GM12878 (cell line): ENCODE data around the gene ACADL. TPM values are rescaled to one million over a fixed set of nuclear protein-coding genes. Genes with fewer than 3 reads are reported as not detected.

ENCODE experiments used
- ATAC-seq: fragments of 200-7000 bp; cut with Tn5 transposase; 3 replicates; pipeline ENCODE4 v1.9.1; 2020; ENCODE audit warnings: mild to moderate bottlenecking, moderate library complexity
- BruUV-seq: library from RNA; stranded (reverse); fragments of 400-500 nt; replicated peaks from 2 replicates; lab custom pipeline; 2021; lab: Mats Ljungman, UMichigan
- CTCF ChIA-PET: fragments of 300-600 bp; sonication (Branson Sonifier 250); formaldehyde crosslinking; extraction: SDS; loops from one replicate; lab custom pipeline; 2021; ENCODE audit warnings: inconsistent platforms; lab: Yijun Ruan, JAX
- POLR2A ChIA-PET: fragments of 350-600 bp; formaldehyde crosslinking; extraction: SDS; loops from one replicate; lab custom pipeline; 2021; ENCODE audit warnings: inconsistent platforms; lab: Charles Lee
- RAD21 ChIA-PET: fragments of 300-600 bp; sonication (Branson Sonifier 250); formaldehyde crosslinking; loops from one replicate; lab custom pipeline; 2023; ENCODE audit warnings: antibody characterized with exemption; ENCODE audit not compliant: unreplicated experiment; lab: Charles Lee
- SMC1A ChIA-PET: fragments of 300-600 bp; sonication (Branson Sonifier 250); formaldehyde crosslinking; loops from one replicate; lab custom pipeline; 2023; ENCODE audit not compliant: unreplicated experiment, uncharacterized antibody; lab: Charles Lee
- DNase-seq: peaks from one replicate; pipeline ENCODE4 v3.0.0-alpha.2; 2011; ENCODE audit warnings: low read depth, low spot score
- FAIRE-seq: peaks from 3 replicates; lab custom pipeline; 2011; peaks lifted over from hg19 to GRCh38; lab: Jason Lieb, UNC
- H2AFZ ChIP-seq: 2 replicates; pipeline ENCODE4 v1.6.0; 2011; ENCODE audit warnings: low read depth, low read length, control low read depth; ENCODE audit not compliant: control insufficient read depth
- H3K27ac ChIP-seq: 2 replicates; pipeline ENCODE4 v1.5.1; 2011; ENCODE audit warnings: control low read depth; ENCODE audit not compliant: control insufficient read depth, insufficient read depth
- H3K27me3 ChIP-seq, 2 experiments: replicated peaks in 1 of 2; 2 replicates each; pipeline versions ENCODE4 v1.6.0 to v1.6.1; 2011; ENCODE audit warnings: low read length in 1 of 2; ENCODE audit not compliant: control insufficient read depth in 2 of 2, insufficient read depth in 2 of 2
- H3K36me3 ChIP-seq, 2 experiments: 2 replicates each; pipeline ENCODE4 v1.5.1; 2011; ENCODE audit warnings: low read length in 1 of 2; ENCODE audit not compliant: control insufficient read depth in 2 of 2, insufficient read depth in 2 of 2
- H3K4me1 ChIP-seq: 2 replicates; pipeline ENCODE4 v1.6.1; 2011; ENCODE audit warnings: mild to moderate bottlenecking, low read length, moderate library complexity, mixed read lengths; ENCODE audit not compliant: control insufficient read depth, insufficient read depth
- H3K4me2 ChIP-seq: 2 replicates; pipeline ENCODE4 v1.6.0; 2011; ENCODE audit warnings: control low read depth; ENCODE audit not compliant: control insufficient read depth, insufficient read depth
- H3K4me3 ChIP-seq: fragments of 200-600 bp; sonication (generic); 2 replicates; pipeline ENCODE4 v1.5.1; 2016
- H3K79me2 ChIP-seq: 2 replicates; pipeline ENCODE4 v1.6.0; 2011; ENCODE audit warnings: low read length; ENCODE audit not compliant: control insufficient read depth, insufficient read depth
- H3K9ac ChIP-seq: 2 replicates; pipeline ENCODE4 v1.8.0; 2011; ENCODE audit warnings: low read length, control low read depth, mixed read lengths; ENCODE audit not compliant: control insufficient read depth, insufficient read depth
- H3K9me3 ChIP-seq: replicated peaks from 3 replicates; pipeline ENCODE4 v1.5.1; 2011; ENCODE audit warnings: mild to moderate bottlenecking, low read length; ENCODE audit not compliant: control insufficient read depth, insufficient read depth
- H4K20me1 ChIP-seq: 2 replicates; pipeline ENCODE4 v1.6.0; 2011; ENCODE audit not compliant: control insufficient read depth, insufficient read depth
- CBX3 ChIP-seq: fragments of 200-600 bp; sonication (generic); IDR thresholded peaks from 2 replicates; pipeline ENCODE4 v1.6.1; 2016; ENCODE audit warnings: low read depth, borderline replicate concordance
- CHD4 ChIP-seq: fragments of 200-600 bp; sonication (generic); IDR thresholded peaks from 2 replicates; pipeline ENCODE4 v1.6.1; 2016; ENCODE audit warnings: mild to moderate bottlenecking
- E2F4 ChIP-seq: IDR thresholded peaks from 2 replicates; pipeline ENCODE4 v1.6.1; 2012; ENCODE audit warnings: low read depth, low read length, improper control_type of control experiment
- IRF5 ChIP-seq: fragments of 450-650 bp; IDR thresholded peaks from 2 replicates; pipeline ENCODE4 v1.6.1; 2017; ENCODE audit warnings: borderline replicate concordance
- JUNB ChIP-seq: IDR thresholded peaks from 2 replicates; pipeline ENCODE4 v1.6.1; 2016; ENCODE audit warnings: antibody characterized with exemption, mild to moderate bottlenecking
- JUND ChIP-seq: IDR thresholded peaks from 2 replicates; pipeline ENCODE4 v1.6.1; 2012; ENCODE audit warnings: low read depth, mild to moderate bottlenecking, low read length, improper control_type of control experiment, moderate library complexity
- RB1 ChIP-seq: fragments of 450-650 bp; formaldehyde crosslinking; IDR thresholded peaks from 2 replicates; pipeline ENCODE4 v1.6.1; 2017; ENCODE audit warnings: mild to moderate bottlenecking, borderline replicate concordance
- RELA ChIP-seq: fragments of 450-650 bp; IDR thresholded peaks from 2 replicates; pipeline ENCODE4 v1.8.0; 2014; ENCODE audit warnings: borderline replicate concordance; ENCODE audit not compliant: partially characterized antibody
- REST ChIP-seq: IDR thresholded peaks from 2 replicates; pipeline ENCODE4 v1.6.1; 2012; ENCODE audit warnings: mild to moderate bottlenecking, low read depth, low read length
- SMAD1 ChIP-seq: fragments of 450-650 bp; IDR thresholded peaks from 2 replicates; pipeline ENCODE4 v1.6.1; 2018; ENCODE audit warnings: mild to moderate bottlenecking, low read depth; ENCODE audit not compliant: partially characterized antibody
- WGBS: methylation state at CpG from one replicate; pipeline ENCODE4 v1.1.6; 2016; ENCODE audit warnings: low lambda C conversion rate; ENCODE audit not compliant: insufficient replicate concordance, insufficient coverage; ENCODE audit errors: missing lambda C conversion rate; 5-methylcytosine and 5-hydroxymethylcytosine counted together
- in situ Hi-C: fragments of 300-500 bp; cut with MboI; formaldehyde crosslinking; loops from 9 replicates; pipeline ENCODE4 v1.14.3; 2018; ENCODE audit warnings: mixed read lengths
- intact Hi-C: fragments of 100-400 bp; cut with micrococcal nuclease; formaldehyde crosslinking; loops from one replicate; pipeline ENCODE4 v1.14.2; 2022; ENCODE audit not compliant: unreplicated experiment
- polyA plus RNA-seq, 11 experiments: library from polyadenylated mRNA; depleted of rRNA in 4 of 11; unstranded in 6 of 11; stranded (reverse) in 5 of 11; fragments of >200 nt; fragmentation: Nextera tagmentation in 4 of 11; fragmentation: Illumina TruSeq in 1 of 11; extraction: Ambion mirVana in 4 of 11; extraction: Trizol in 1 of 11; gene quantifications; 1 replicate in 1 of 11; 2 replicates in 10 of 11; pipeline versions ENCODE4 v1.2.1 to v1.2.3, GENCODE V29; 2011 to 2016; ENCODE audit warnings: inconsistent platforms in 2 of 11, missing spikeins in 2 of 11, low read depth in 1 of 11
- total RNA-seq, 4 experiments: library from RNA; depleted of rRNA in 3 of 4; stranded (reverse); fragments of >200 nt in 3 of 4; fragmentation: Illumina TruSeq in 1 of 4; extraction: Trizol in 1 of 4; gene quantifications; 2 replicates each; pipeline versions ENCODE4 v1.2.1 to v1.2.3, GENCODE V29; 2013 to 2021
- TF ChIP-seq, protein P1 (sequence below): IDR thresholded peaks from 2 replicates; pipeline ENCODE4 v1.6.1; 2011; ENCODE audit warnings: low read depth, mild to moderate bottlenecking, low read length, moderate library complexity, borderline replicate concordance; ENCODE audit errors: extremely low read depth
- TF ChIP-seq, protein P2 (sequence below): IDR thresholded peaks from 2 replicates; pipeline ENCODE4 v1.6.1; 2012; ENCODE audit warnings: low read depth, low read length, improper control_type of control experiment
- TF ChIP-seq, protein P3 (sequence below): IDR thresholded peaks from 2 replicates; pipeline ENCODE4 v1.6.1; 2012; ENCODE audit warnings: low read length, inconsistent platforms
- TF ChIP-seq, protein P4 (sequence below): IDR thresholded peaks from 2 replicates; pipeline ENCODE4 v1.6.1; 2011; ENCODE audit warnings: mild to moderate bottlenecking, low read depth, low read length, moderate library complexity; ENCODE audit not compliant: insufficient replicate concordance

The ACADL gene
- total and polyA plus RNA-seq, 10 of the 15 experiments (the other 5 are each of a cell fraction or from before 2014, with no cell fraction given) = not detected

DNA sequence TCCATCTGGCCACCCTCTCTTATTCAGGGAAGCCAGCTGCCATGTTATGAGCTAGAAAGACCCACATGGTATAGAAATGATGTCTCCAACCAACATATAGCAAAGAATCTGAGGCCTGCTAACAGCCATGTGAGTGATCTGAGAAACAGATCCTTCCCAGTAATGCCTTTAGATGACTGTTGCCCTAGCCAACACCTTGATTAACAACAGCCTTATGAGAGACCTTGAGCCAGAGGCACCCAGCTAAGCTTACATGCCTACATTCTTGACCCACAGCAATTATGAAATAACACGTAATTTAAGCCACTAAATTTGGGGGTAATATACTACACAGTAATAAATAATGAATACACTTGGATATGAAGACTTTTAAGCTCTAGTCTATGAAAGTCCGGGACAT lies 67.0 kb downstream of the ACADL start:
- Histone ChIP-seq H3K9ac (no peak overlapping the region), H3K27me3 (no peaks in the 10 kb centered on the region), H3K4me3 (no peak overlapping the region), H3K27ac (no peak overlapping the region), H3K4me1 (no peaks in the 10 kb centered on the region), H3K9me3 (no peaks in the 10 kb centered on the region), H2AFZ (no peak overlapping the region), H3K4me2 (no peak overlapping the region), H3K36me3 (0 out of 4 replicates have a peak, but pooled peaks cover 0 to 3% of the 10 kb centered on the region in 2 experiments), H4K20me1 (no peaks in the 10 kb centered on the region), H3K79me2 (no peaks in the 10 kb centered on the region)
- DNase-seq = no peak
- ChIA-PET CTCF (interaction anchor here (0.8 to 1.6 kb wide), 3 partner anchors 12 to 345 kb away, joined by 4 to 6 read pairs (median 4); no protein-coding TSS in a partner anchor), SMC1A (interaction anchor here (0.9 to 1.3 kb wide), 3 partner anchors 8 to 41 kb away, joined by 3 read pairs; no protein-coding TSS in a partner anchor), POLR2A (interaction anchor here (1.0 to 1.4 kb wide), 2 partner anchors 10 to 18 kb away, joined by 3 to 4 read pairs; no protein-coding TSS in a partner anchor), RAD21 (no interaction called here)
- intact Hi-C loops = no loop called here
- no peak for FAIRE-seq
- BruUV-seq = no TSS peak
- 97% methylated on average over 2 of the region's 2 CpGs for WGBS
- in situ Hi-C loops = no loop called here
- no peak; the same call in 2 of the 3 replicates for ATAC-seq
- no peak for TF ChIP-seq JUND
- TF ChIP-seq, protein P1, sequence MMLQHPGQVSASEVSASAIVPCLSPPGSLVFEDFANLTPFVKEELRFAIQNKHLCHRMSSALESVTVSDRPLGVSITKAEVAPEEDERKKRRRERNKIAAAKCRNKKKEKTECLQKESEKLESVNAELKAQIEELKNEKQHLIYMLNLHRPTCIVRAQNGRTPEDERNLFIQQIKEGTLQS = no peak
- TF ChIP-seq, protein P2, sequence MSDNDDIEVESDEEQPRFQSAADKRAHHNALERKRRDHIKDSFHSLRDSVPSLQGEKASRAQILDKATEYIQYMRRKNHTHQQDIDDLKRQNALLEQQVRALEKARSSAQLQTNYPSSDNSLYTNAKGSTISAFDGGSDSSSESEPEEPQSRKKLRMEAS = no peak
- TF ChIP-seq JUNB = no peak
- TF ChIP-seq, protein P3, sequence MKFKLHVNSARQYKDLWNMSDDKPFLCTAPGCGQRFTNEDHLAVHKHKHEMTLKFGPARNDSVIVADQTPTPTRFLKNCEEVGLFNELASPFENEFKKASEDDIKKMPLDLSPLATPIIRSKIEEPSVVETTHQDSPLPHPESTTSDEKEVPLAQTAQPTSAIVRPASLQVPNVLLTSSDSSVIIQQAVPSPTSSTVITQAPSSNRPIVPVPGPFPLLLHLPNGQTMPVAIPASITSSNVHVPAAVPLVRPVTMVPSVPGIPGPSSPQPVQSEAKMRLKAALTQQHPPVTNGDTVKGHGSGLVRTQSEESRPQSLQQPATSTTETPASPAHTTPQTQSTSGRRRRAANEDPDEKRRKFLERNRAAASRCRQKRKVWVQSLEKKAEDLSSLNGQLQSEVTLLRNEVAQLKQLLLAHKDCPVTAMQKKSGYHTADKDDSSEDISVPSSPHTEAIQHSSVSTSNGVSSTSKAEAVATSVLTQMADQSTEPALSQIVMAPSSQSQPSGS = no peak
- no peak for TF ChIP-seq REST
- TF ChIP-seq CBX3 = no peak
- TF ChIP-seq E2F4 = no peak
- TF ChIP-seq, protein P4, sequence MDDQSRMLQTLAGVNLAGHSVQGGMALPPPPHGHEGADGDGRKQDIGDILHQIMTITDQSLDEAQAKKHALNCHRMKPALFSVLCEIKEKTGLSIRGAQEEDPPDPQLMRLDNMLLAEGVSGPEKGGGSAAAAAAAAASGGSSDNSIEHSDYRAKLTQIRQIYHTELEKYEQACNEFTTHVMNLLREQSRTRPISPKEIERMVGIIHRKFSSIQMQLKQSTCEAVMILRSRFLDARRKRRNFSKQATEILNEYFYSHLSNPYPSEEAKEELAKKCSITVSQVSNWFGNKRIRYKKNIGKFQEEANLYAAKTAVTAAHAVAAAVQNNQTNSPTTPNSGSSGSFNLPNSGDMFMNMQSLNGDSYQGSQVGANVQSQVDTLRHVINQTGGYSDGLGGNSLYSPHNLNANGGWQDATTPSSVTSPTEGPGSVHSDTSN = no peak
- no peak for TF ChIP-seq CHD4
- no peak for TF ChIP-seq RELA
- TF ChIP-seq RB1 = no peak
- no peak for TF ChIP-seq IRF5
- TF ChIP-seq SMAD1 = no peak
